SH-SY5Y (cell line): Measurements from ENCODE around the gene ATP8B4.

Source experiments
- GATA2 ChIP-seq: IDR thresholded peaks from 2 replicates; pipeline ENCODE4 v1.6.1; 2011; ENCODE audit warnings: mild to moderate bottlenecking, low read depth, low read length
- GATA3 ChIP-seq: IDR thresholded peaks from 2 replicates; pipeline ENCODE4 v1.6.1; 2011; ENCODE audit warnings: low read depth, mild to moderate bottlenecking, low read length, moderate library complexity

DNA sequence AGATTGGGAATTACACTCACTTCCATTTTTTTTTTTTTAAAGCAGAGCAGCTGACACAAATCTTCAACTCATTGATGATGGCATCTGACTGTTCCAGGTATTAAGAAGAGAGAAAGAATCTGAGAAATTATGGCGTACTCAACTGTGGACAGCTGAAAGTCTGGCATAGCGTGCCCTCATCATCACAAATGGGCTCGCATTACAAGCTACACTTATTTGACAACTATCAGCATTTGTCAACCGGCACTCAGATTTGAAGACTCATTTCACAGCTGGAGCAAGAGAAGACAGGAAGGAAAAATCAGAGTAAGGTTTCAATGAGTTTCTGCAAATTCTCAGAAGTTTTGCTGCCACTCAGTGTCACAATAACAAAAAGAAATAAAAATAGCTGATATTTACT lies 235.9 kb downstream of the ATP8B4 start:
- no peak for TF ChIP-seq GATA2
- no peak for TF ChIP-seq GATA3
